ENCODE measurements around the gene PGLYRP3.

DNA sequence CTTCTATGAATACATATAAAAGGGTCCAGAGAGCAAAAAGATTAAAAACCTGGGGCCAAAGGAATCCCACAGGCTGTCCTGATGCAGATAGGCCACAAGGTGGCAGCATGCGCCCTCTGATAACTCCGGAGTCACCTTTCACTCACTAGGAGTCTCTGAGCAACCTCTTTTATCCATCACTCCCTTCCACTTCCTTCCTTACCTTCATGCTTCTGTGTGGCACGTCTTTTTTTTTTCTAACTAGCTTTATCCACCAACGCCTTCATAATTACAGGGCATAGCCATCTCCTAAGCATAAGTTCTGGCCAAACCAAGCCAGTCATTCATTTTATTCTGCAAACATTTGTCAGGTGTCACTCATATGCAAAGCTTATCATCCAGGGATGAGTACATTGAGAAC is 39.8 kb upstream of the PGLYRP3 start:
- TF ChIP-seq POLR2A (IDR thresholded peaks at IDR 0.05) (no peak), EP300 (IDR thresholded peaks at IDR 0.05) (no peak)
- TF ChIP-seq, protein P1, sequence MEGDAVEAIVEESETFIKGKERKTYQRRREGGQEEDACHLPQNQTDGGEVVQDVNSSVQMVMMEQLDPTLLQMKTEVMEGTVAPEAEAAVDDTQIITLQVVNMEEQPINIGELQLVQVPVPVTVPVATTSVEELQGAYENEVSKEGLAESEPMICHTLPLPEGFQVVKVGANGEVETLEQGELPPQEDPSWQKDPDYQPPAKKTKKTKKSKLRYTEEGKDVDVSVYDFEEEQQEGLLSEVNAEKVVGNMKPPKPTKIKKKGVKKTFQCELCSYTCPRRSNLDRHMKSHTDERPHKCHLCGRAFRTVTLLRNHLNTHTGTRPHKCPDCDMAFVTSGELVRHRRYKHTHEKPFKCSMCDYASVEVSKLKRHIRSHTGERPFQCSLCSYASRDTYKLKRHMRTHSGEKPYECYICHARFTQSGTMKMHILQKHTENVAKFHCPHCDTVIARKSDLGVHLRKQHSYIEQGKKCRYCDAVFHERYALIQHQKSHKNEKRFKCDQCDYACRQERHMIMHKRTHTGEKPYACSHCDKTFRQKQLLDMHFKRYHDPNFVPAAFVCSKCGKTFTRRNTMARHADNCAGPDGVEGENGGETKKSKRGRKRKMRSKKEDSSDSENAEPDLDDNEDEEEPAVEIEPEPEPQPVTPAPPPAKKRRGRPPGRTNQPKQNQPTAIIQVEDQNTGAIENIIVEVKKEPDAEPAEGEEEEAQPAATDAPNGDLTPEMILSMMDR (IDR thresholded peaks at IDR 0.05) = peak; percentile 56 to 85 (median 75)

All from ovary (tissue), 3 donors.